GM10847 (cell line): ENCODE results near the gene PLCL2.

Experiments used
- POLR2A ChIP-seq: IDR thresholded peaks from 2 replicates; pipeline ENCODE4 v1.6.1; 2011; ENCODE audit not compliant: insufficient read length; ENCODE audit errors: extremely low read depth

Gene PLCL2

DNA sequence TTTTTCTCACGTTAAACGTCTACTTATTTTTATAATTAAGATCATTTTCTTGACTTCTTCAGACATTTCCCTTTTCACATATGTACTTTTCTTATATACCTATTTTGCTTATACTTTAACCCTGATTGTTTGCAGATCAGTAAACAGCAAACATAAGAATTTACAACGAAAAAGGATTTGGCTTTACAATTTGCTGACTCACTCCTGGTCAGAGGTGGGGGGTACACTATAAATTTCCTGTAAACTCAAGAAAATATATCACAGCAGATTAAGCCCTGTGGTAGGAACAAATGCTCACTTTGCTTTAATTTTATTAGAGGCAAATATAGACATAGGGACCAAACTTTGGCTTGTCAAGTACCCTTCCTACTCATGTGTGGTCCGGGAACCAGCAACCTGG is 185.0 kb downstream of the PLCL2 start:
- TF ChIP-seq POLR2A: no peak

DNA sequence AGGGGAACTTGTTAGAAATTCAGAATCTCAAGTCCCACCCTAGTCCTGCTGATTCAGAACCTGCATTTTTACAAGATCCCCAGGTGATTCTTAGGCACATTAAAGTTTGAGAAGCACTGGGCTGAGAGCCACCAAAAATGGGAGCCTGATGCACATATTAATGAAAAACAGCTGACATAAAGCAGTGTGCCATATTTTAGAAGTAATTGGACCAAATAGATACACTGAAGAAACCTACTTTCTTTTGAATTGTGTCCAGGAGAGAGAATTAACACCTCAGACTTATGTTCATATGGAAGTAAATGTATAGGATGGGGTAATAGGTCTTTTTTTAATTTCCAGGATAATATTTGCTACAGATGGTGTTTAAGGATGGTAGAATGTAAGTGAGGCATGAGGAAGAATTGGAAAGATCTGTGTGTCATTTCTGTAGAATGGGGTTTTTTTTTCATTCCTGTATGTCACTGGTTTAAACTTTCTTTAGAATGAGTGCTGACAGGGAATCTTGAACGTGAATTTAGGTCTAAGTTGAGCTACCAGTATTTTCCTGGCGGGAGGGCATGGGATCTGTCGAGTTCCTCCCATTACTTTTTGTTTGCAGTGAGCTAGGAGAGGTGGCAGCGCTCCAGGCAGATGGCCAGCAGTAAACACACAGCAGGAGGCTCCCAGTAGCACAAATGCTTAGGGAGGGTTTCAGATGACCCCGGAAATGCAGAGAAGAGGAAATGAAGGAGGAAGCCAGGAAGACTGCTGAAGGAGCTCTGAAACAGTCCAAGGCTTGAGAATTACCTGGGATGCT is 185.6 kb downstream of the PLCL2 start:
- no peak for TF ChIP-seq POLR2A

DNA sequence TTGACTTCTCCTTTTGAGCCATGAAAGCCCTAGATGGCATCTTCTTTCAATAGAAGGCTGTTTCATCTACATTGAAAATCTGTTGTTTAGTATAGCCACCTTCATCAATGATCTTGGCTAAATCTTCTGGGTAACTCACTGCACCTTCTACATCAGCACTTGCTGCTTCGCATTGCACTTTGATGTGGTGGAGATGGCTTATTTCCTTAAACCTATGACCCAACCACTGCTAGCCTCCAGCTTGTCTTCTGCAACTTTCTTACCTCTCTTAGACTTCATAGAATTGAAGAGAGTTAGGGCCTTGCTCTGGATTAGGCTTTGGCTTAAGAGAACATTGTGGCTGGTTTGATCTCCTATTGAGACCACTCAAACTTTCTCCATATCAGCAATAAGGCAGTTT is 189.8 kb downstream of the PLCL2 start:
- no peak for TF ChIP-seq POLR2A

DNA sequence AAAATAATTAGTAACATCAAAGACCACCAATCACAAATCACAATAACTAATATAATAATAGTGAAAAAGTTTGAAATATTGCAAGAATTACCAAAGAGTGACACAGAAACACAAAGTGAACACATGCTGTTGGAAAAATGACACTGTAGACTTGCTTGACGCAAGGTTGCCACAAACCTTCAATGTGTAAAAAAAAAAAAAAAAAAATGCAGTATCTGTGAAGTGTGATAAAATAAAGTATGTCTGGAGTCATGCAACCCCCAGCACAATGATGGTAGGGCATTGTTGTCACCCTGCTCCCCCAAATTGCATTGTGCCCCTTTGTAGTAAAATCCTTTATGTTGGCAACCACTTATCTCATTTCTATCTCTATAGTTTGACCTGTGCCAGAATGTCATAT is 190.6 kb downstream of the PLCL2 start:
- no peak for TF ChIP-seq POLR2A

DNA sequence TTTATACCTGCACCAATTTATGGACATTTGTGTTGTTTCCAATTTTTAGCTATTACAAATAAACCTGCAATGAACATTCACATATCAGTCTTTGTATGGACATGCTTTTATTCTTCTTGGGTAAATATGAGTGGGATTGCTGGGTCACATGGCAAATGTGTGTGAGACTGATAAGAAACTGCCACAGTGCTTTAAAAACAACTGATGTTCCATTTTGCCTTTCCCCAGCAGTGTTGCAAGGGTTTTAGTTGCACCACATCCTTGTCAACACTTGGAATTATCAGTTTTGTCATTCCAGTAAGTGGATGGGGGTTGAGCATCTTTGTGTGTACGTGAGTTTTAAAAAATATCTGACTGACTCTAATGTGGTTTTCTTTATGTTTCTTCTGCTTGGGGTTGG is 191.2 kb downstream of the PLCL2 start:
- no peak for TF ChIP-seq POLR2A

DNA sequence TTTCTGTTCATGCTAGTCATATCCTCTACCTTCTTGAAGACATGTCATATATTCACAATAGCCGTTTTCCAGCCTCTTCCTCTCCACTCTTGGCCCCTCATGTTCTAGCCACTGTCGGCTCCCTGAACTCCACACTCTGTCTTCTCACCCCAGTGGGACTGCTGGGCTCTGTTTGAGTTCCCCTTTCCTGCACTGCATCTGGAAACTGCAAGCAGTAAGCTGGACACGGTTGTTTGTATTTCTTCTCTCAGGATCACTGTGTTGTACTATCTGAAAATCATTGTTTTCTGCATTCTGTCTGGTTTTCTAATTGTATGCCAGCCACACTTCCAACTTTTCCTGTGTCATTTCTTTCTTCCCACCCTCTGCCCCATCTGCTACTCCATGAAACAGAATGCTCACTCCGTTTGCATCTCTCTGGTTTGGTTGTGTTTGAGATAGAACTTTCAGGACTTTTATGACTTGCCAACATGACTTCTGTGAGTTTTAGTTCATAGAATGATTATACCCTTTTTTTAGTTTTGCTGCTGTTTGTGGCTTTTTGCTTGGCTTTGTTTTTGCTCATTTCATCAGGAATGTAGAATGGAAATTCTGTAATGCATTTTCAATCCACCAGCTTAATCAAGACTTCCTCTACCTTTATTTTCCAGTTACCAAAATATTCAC is 192.3 kb downstream of the PLCL2 start:
- TF ChIP-seq POLR2A: no peak

DNA sequence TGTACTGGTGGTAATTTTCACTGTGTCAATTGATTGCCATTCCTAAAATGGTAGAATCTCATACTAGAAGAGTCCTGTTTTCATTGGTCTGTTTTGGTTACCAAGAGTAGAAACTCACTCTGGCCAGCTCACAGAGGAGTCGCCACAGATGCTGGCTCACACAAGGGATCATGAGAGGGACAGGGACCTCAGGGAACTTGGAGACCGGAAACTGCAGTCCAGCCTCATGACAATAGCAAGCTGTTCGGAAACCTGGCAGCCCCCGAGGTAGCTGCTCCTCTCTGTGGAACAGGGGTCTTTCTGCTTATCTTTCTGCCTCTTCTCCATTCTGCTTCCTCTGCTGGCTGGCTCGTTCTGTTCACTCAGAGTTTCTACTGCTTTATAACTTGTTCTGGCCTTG is 192.9 kb downstream of the PLCL2 start:
- no peak for TF ChIP-seq POLR2A

DNA sequence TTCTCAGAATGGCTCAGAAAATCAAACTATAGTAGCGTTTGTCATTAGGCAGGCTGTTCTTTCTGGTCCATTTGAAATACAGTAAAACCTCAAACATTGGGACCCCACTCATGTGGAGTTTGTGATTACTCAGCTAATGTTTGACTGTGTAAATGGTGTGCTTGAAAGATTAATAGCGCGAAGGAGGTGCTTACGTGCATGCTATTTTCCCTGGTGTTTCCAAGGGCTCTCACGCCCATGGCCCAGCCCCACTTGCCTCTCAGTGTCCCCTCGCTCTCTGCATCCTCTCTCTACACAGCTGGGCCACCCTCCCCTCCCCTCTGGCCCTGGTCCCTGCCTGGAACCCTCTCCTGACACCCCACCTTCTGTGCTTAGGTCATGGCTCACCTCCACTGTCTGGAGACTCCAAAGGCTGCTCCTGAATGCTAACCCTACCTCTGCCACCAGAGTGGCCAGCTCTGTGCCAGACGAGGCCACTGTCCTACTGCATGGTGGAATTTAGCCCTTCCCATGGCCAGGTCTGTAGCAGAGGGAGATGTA is 194.2 kb downstream of the PLCL2 start:
- TF ChIP-seq POLR2A: no peak

DNA sequence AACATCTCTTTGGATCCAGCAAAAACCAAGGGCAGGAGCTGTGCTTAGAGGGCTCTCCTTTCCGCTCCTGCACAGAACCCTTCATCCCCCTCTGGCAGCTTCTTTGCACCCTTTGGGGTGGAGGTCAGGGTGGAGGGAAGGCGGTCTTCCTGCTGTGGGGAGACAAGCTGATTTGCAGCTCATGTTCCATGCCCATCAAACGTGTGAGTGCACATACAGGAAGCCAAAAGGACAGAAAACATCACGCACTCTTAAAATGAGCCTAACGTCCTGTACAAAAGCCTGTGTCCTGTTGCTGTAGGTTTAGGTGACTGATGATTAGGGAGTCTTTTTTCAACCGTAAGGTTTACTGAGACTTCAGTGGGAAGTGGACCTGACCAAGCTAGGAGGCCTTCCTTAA is 195.2 kb downstream of the PLCL2 start:
- TF ChIP-seq POLR2A: no peak

DNA sequence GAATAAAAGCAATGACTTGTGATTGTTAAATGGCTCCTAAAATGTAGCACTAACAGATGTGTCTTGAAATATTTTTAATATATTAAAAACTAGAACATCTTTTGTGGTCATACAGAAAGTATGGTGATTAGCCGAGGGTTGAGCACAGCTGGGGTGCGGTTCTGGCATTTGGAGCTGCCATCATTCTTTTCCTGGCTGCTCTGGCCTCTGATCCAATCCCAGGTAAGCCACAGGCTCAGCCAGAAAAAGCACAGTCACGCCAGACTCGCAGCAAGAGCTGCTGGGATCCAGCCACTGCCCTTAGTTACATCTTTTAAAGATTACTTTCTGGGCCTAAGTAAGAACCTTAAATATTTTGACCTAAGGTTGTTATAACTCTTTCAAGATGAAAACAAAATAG is 196.8 kb downstream of the PLCL2 start:
- TF ChIP-seq POLR2A: no peak

DNA sequence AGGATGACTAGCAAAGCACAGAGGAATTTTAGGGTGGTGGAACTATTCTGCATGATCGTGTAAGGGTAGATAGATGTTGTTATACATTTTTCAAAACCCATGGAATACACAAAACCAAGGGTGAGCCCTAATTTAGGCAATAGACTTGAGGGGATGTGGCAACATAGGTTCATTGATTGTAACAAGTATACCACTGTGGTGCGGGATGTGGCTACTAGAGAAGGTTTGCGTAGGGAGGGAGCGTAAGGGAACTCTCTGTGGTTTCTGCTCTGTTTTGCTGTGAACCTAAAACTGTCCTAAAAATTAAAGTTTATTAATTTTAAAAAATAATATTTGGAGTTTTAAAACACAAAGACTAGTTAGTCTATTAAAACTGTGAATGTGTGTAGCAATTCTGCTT is 202.8 kb downstream of the PLCL2 start:
- no peak for TF ChIP-seq POLR2A

DNA sequence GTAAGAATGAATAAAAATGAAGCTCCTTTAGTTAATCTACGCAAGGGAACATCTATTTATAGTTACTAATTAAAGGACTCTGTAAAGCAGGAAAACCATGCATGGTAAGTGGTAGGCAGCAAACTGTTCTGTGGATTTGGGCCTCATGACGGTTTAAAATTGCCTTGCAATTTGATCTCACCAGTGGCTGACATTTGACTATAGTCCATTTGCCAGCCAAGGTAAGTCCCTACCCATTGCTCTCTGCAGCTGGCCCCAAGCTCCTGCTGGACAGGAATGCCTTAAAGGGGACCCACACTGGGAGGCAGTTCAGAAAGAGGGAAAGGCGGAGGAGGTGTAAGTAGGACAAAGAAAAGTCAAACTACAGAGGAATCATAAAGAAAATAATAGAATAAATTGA is 203.3 kb downstream of the PLCL2 start:
- TF ChIP-seq POLR2A: no peak

DNA sequence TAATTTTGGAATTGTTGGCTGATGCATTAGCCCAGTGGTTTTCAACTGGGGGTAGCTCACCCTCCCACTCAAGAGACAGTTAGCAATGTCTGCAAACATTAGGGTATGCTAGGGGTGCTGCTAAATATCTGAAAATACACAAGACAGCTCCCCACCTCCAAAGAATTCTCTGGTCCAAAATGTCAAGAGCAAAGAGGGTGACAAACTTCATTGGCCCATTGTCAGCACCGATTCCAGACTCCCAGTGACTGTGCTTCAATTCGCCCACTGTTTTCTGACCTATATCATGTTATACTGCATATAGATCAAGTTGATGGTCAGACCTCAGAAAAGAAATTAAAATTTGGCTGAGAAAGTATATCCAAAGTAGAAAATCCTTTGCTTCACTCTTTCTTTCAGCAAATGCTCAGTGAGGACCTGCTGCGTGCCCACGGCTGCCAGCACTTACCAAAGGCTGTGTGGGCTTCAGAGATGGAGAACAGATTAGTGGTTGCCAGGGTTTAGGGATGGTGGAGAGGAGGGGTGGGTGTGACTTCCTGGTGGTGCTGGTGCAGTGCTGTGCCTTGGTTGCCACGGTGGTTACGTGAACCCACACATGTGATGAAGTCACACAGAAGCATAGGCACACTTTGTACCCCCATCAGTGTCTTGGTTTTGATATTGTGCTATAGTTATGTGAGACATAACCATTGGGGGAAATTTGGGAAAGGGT is 204.0 kb downstream of the PLCL2 start:
- no peak for TF ChIP-seq POLR2A

DNA sequence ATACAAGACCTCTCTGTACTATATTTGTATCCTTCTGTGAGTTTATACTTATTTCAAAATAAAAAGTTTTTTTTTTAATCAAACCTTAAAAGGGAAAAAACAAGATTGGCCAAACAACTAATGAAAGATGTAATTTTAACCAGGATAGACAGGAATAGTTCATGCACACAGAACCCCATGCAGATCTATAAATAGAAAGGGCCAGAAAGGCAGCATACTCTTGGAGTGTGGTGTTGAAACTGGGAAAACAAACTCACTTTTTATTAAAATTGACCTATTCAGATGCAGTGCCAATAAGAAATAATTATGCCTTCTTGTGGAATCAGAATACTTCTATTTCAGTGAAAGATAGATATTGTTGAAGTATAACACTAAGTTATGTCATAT is 204.6 kb downstream of the PLCL2 start:
- TF ChIP-seq POLR2A: no peak

DNA sequence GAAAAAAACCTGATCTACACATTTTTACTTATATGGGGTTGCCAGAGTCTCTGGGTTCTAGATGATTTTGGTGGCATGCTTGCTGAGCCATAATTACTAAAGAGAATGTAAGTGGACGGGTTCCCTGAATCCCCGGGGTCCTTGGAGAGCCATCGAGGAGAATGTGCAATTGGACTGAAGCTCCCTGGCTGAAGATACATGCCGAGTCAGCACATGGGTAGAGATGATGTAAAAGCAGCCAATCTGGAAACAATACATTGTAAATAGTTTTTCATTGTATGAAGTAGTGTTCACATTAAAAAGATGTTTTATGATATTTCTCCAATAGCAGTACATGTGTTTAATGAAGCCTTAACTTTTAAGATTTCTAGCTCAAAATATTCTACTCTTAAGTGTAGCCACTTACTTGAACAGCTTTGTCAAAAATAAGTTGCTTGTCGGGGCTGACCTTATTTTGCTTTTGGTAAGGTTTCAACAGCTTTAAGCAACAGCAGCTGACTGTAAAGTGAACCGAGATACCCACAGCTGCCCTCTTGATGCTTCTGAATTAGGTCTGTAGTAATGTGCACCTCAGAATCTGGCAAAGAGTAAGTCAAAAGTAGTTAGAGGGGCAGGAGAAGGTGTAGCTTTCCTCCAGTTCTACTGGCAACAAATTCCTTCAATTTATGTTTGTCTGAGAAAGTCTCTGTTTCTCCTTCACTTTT is 205.7 kb downstream of the PLCL2 start:
- no peak for TF ChIP-seq POLR2A
